Fibroblast of skin of right biceps (primary cell): Measurements from ENCODE around the gene CCK.
A peak's percentile ranks its signal among the peaks of the same experiment; 100 is the strongest.

Experiments used
- DNase-seq: peaks from one replicate; pipeline ENCODE4 v3.0.0-alpha.2; 2013

The CCK gene

DNA sequence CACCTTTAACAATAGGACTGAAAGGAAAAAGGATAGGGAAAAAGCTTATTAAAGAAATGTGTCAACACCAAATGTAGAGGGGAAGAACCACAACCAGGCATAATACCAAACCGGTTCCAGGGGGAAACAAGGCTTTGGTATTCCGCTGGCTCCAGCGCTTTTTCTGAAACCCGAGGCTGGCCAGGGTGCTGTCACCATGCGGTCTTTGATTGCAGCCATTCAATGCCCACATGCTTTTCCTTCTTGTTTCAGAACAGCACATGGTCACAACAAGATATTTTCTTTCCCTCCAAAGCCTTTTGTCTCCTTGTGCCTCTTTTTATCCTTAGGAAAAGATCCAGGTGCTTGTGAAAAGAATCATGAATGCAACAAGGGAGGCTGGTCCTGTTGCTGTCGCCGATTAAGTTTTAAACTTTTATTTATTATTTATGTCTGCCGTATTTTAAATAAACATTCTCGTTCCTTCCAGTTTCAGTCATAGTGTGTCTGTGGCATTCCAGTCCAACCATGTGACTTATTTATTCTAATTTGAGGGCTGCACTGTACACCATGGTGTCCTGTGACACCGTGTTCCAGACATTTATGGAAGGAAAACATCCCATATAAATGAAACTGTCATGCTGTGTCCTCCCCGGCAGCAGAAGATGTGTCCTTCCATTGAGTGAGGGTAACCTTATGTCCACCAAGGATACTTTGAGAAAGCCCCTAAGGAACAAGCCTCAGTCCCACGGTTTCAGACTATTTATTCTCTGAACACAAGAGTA, 41.1 kb downstream of the CCK start:
- no peak for DNase-seq

- no peak for DNase-seq
Observed at GRCh38 chr3:42224178-42224577, 41.8 kb downstream of the CCK start.

DNA sequence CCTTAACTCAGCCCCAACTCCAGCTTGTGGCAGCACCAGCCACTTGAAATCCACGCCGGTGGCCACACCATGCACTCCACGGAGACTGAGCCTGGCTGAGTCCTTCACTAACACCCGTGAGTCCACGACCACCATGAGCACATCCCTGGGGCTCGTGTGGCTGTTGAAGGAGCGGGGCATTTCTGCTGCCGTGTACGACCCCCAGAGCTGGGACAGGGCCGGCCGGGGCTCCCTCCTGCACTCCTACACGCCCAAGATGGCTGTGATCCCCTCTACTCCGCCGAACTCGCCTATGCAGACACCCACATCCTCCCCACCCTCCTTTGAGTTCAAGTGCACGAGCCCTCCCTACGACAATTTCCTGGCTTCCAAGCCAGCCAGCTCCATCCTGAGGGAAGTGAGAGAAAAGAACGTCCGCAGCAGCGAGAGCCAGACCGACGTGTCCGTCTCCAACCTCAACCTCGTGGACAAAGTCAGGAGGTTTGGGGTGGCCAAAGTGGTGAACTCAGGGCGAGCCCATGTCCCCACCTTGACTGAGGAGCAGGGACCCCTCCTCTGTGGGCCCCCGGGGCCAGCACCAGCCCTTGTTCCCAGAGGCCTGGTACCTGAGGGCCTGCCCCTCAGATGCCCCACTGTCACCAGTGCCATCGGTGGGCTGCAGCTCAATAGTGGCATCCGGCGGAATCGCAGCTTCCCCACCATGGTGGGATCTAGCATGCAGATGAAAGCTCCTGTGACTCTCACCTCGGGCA, 42.9 kb downstream of the CCK start:
- DNase-seq = no peak

GRCh38 chr3:42220436-42221121, 45.4 kb downstream of the CCK start:
- DNase-seq = no peak

- DNase-seq = peak; percentile 67
Observed at GRCh38 chr3:42216931-42217333, 49.1 kb downstream of the CCK start.

DNA sequence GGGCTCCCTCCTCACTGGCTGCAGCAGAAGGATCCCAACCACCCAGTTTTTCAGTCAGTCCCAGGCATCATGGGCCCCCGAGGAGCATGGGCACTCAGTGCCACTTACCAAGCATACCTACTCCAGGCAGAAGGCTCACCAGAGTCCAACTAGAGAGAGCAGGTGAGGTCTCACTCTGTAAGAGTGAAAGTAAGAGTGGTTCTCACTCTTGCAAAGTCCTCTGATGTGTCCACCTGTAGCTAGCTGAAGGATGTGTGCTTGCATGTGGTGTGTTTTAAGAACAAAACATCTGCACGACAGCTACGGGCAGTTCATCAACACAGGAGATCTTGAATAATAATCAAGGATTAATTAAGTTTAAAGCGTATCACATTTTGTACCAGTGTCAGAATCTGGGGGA, 49.7 kb downstream of the CCK start:
- no peak for DNase-seq

DNA sequence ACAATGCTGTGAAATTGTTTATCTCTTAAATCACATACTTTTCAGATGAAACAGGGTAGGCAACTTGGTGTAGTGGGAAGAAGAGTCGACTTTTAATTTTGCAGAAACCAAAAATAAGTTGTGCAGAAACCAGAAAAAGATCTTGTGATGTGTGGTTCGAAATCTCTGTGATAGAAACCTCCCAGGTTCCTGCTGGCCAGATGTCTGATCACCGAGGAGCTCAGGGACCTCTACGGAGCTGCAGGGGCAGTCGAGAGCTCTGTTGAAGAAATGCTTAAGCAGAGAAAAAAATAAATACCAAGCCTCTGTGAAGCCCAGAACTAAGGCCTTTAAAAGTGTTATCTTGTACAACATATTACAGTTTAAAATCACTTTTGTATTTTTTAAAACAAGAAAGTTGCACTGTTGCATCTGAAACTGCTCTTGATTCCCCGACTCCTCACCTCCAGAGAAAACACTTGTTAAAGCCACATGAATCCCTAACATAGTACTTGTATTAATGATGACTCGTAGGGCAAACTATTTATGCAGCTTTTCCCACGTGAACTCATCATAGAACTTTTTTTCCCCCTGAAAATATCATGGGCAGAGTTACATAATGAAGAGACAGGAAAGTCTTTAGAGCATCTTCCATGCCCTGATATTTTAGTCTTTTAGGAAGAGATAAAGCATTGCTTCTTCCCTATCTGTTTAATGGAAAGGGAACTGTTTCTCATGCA, 51.3 kb downstream of the CCK start:
- DNase-seq = peak; percentile 50

- no peak for DNase-seq
Observed at GRCh38 chr3:42214064-42214463, 51.9 kb downstream of the CCK start.

DNA sequence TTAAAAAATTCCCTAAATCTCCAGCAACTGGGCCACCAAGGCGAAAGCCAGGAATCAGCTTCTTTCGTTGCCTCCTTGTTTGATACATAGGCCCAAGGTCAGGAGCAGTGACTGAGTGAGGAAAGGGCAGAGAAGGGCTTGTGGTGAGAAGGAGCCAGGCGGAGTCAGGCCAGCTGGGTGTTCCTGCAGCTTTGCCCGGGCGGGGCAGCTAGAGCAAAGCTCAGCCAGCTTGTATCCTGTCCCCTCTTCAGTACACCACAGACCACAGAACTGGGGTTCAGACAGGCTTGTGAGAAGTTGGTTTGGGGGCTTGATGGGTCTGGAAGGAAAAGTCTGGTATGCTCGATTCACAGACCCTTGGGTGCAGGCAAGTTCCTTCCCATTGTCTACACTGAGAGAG, 52.6 kb downstream of the CCK start:
- no peak for DNase-seq

- DNase-seq = peak; percentile 5
Observed at GRCh38 chr3:42210726-42211125, 55.3 kb downstream of the CCK start.

DNA sequence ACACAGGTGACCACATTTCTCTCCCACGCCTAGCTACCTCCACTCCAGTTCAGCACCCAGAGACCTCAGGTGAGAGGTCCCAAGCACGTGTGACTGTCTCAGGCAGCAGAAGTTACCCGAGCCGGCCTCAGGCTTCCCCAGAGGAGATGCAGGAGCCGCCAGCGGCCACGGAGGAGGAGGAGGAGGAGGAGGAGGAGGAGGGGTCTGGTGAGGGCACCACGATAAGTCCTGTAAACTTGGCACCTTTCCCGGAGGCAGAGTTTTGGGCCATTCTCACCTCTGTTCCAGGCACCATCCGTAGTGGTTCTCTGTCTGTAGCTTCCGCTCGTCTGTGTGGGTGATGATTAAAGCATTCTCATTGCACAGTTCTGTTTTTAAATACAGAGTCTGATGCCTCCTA, 56.1 kb downstream of the CCK start:
- DNase-seq = no peak
